HepG2 (cell line): ENCODE measurements around the gene SLC16A5. TPM values are rescaled to one million over a fixed set of nuclear protein-coding genes. Genes with fewer than 3 reads are reported as not detected.
A peak's percentile ranks its signal among the peaks of the same experiment; 100 is the strongest.

Source experiments
- AGO1 ChIP-seq: fragments of 200-400 bp; formaldehyde crosslinking; IDR thresholded peaks from 2 replicates; pipeline ENCODE4 v1.6.1; 2017; ENCODE audit warnings: mild to moderate bottlenecking, low read depth, low read length, moderate library complexity; ENCODE audit not compliant: poor library complexity, severe bottlenecking
- CEBPG ChIP-seq: IDR thresholded peaks from 2 replicates; pipeline ENCODE4 v1.6.1; 2016
- DZIP1 ChIP-seq: sonication (generic); formaldehyde crosslinking; IDR thresholded peaks from 2 replicates; pipeline ENCODE4 v1.5.0; 2020; ENCODE audit warnings: mild to moderate bottlenecking, missing genetic modification reagents
- FOXJ3 ChIP-seq: sonication (generic); formaldehyde crosslinking; IDR thresholded peaks from 2 replicates; pipeline ENCODE4 v1.4.0; 2020; ENCODE audit warnings: missing genetic modification reagents, mild to moderate bottlenecking, borderline replicate concordance
- HMG20B ChIP-seq: conservative IDR thresholded peaks from 2 replicates; pipeline ENCODE4 v1.6.1; 2016; ENCODE audit warnings: missing genetic modification reagents, missing compliant biosample characterization
- HOXA9 ChIP-seq: sonication (generic); formaldehyde crosslinking; IDR thresholded peaks from 2 replicates; pipeline ENCODE4 v1.8.1; 2022; ENCODE audit warnings: missing genetic modification reagents, mild to moderate bottlenecking, moderate library complexity, borderline replicate concordance
- MTF2 ChIP-seq: sonication (generic); formaldehyde crosslinking; IDR thresholded peaks from 2 replicates; pipeline ENCODE4 v1.5.0; 2020; ENCODE audit warnings: missing genetic modification reagents, borderline replicate concordance
- NPAS2 ChIP-seq: sonication (generic); formaldehyde crosslinking; IDR thresholded peaks from 2 replicates; pipeline ENCODE4 v1.8.0; 2022; ENCODE audit warnings: mild to moderate bottlenecking, missing genetic modification reagents, borderline replicate concordance
- PHF8 ChIP-seq: sonication (generic); formaldehyde crosslinking; IDR thresholded peaks from 2 replicates; pipeline ENCODE4 v1.5.0; 2020; ENCODE audit warnings: missing genetic modification reagents
- SRY ChIP-seq: sonication (generic); formaldehyde crosslinking; IDR thresholded peaks from 2 replicates; pipeline ENCODE4 v1.8.0; 2022; ENCODE audit warnings: mild to moderate bottlenecking, missing genetic modification reagents
- ZNF468 ChIP-seq: sonication (generic); formaldehyde crosslinking; IDR thresholded peaks from 2 replicates; pipeline ENCODE4 v1.8.0; 2022; ENCODE audit warnings: mild to moderate bottlenecking, moderate library complexity, missing genetic modification reagents
- ZNF619 ChIP-seq: sonication (generic); formaldehyde crosslinking; IDR thresholded peaks from 2 replicates; pipeline ENCODE4 v1.4.0; 2020; ENCODE audit warnings: mild to moderate bottlenecking, missing genetic modification reagents
- ZNF768 ChIP-seq: sonication (generic); formaldehyde crosslinking; IDR thresholded peaks from 2 replicates; pipeline ENCODE4 v1.4.0; 2020; ENCODE audit warnings: missing genetic modification reagents
- ZNF839 ChIP-seq: sonication (generic); formaldehyde crosslinking; IDR thresholded peaks from 2 replicates; pipeline ENCODE4 v1.4.0; 2020; ENCODE audit warnings: missing genetic modification reagents, mild to moderate bottlenecking, borderline replicate concordance
- polyA plus RNA-seq, 8 experiments: library from polyadenylated mRNA; depleted of rRNA in 3 of 8; stranded (reverse) in 7 of 8; unstranded in 1 of 8; fragments of >200 nt; fragmentation: Illumina TruSeq in 4 of 8; extraction: Trizol in 4 of 8; gene quantifications; 2 replicates each; pipeline versions ENCODE4 v1.2.1 to v1.2.3, GENCODE V29; 2011 to 2016; ENCODE audit warnings: low read depth in 4 of 8, missing spikeins in 1 of 8, mixed read lengths in 1 of 8; ENCODE audit not compliant: insufficient read depth in 1 of 8
- total RNA-seq, 5 experiments: library from RNA; depleted of rRNA; stranded (reverse); fragments of >200 nt; fragmentation: Illumina TruSeq; extraction: Trizol; gene quantifications; 2 replicates each; pipeline ENCODE4 v1.2.3, GENCODE V29; 2016; ENCODE audit warnings: low read depth in 1 of 5
- TF ChIP-seq, protein P1 (sequence below): sonication (generic); formaldehyde crosslinking; IDR thresholded peaks from 2 replicates; pipeline ENCODE4 v1.4.0; 2020; ENCODE audit warnings: mild to moderate bottlenecking, missing genetic modification reagents
- TF ChIP-seq, protein P2 (sequence below), 2 experiments: sonication (generic) in 1 of 2; formaldehyde crosslinking in 1 of 2; IDR thresholded peaks; 2 replicates each; pipeline versions ENCODE4 v1.5.1 to v1.6.1; 2011 to 2020; ENCODE audit warnings: borderline replicate concordance in 1 of 2, low read depth in 1 of 2, low read length in 1 of 2, mild to moderate bottlenecking in 1 of 2, missing genetic modification reagents in 1 of 2, moderate library complexity in 1 of 2
- TF ChIP-seq, protein P3 (sequence below): sonication (generic); formaldehyde crosslinking; IDR thresholded peaks from 2 replicates; pipeline ENCODE4 v1.4.0; 2020; ENCODE audit warnings: missing genetic modification reagents; ENCODE audit errors: not compliant biosample characterization
- TF ChIP-seq, protein P4 (sequence below): sonication (generic); formaldehyde crosslinking; IDR thresholded peaks from 2 replicates; pipeline ENCODE4 v1.8.1; 2022; ENCODE audit warnings: low read depth, mild to moderate bottlenecking, missing genetic modification reagents

Gene SLC16A5
- total and polyA plus RNA-seq, 2 of the 13 experiments (the other 11 are each of a cell fraction or from before 2014, with no cell fraction given) = 0.69 to 5.6 TPM

DNA sequence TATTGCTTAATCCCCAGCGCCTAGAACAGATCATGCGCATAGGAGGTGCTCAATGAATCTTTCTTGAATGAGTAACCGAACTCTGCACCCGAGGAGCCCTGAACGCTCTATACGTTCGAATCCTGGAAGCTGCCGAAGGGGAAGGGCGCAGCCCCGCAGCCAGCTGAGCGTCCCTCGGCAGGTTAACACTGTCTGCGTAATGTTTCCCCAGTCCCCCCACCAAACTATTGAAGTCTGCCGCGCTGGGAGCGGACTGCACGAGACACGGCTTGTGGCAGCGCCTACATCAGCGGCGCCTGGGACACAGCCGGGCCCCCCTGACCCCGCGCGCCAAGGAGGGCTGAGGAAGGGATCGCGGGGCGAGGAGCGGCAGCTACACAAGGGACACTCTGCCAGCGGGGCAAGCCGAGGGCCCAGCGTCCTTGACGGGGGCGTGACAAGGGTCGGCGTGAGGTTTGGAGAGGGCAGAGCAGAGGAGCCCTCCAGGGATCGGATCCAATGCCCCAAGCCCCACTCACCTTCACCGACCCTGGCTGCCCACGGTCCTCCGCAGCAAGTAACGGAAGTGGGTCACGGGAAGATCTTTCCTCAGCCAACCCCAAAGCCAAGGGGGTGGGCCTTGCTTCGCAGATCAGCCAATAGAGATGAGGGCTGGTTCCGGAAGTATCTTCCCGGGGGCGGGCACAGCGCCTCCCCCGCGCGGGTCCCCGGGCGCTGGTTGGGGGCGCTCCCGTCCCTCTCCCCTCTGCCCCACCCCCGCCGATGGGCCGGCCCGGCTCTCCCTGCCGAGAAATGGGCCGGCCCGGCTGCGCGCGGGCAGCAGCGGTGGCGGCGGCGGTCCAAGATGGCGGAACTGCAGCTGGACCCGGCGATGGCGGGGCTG lies 41.1 kb upstream of the SLC16A5 start, which contains the start of the genes ATP5PD and KCTD2 (continued):
- peak; percentile 78; the same call in 1 of the 2 replicates for TF ChIP-seq ZNF768 (CRISPR knock-in tag)
- TF ChIP-seq, protein P1, sequence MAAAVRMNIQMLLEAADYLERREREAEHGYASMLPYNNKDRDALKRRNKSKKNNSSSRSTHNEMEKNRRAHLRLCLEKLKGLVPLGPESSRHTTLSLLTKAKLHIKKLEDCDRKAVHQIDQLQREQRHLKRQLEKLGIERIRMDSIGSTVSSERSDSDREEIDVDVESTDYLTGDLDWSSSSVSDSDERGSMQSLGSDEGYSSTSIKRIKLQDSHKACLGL = peak; percentile 86
- no peak for TF ChIP-seq NPAS2 (CRISPR knock-in tag)
- TF ChIP-seq, protein P2, sequence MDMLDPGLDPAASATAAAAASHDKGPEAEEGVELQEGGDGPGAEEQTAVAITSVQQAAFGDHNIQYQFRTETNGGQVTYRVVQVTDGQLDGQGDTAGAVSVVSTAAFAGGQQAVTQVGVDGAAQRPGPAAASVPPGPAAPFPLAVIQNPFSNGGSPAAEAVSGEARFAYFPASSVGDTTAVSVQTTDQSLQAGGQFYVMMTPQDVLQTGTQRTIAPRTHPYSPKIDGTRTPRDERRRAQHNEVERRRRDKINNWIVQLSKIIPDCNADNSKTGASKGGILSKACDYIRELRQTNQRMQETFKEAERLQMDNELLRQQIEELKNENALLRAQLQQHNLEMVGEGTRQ (IDR thresholded peaks at IDR 0.05; ENCODE audit: low read depth, low read length) = peak; percentile 17; the same call in 1 of the 2 replicates
- TF ChIP-seq, protein P2 (CRISPR knock-in tag; IDR thresholded peaks at IDR 0.05; ENCODE audit: borderline replicate concordance) = no peak; the same call in 1 of the 2 replicates
- TF ChIP-seq, protein P3, sequence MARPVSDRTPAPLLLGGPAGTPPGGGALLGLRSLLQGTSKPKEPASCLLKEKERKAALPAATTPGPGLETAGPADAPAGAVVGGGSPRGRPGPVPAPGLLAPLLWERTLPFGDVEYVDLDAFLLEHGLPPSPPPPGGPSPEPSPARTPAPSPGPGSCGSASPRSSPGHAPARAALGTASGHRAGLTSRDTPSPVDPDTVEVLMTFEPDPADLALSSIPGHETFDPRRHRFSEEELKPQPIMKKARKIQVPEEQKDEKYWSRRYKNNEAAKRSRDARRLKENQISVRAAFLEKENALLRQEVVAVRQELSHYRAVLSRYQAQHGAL (CRISPR knock-in tag) = peak; percentile 29
- TF ChIP-seq MTF2 (CRISPR knock-in tag) = peak; percentile 80; the same call in 1 of the 2 replicates
- TF ChIP-seq FOXJ3 (CRISPR knock-in tag) = no peak
- TF ChIP-seq HMG20B = no peak
- peak; percentile 39 for TF ChIP-seq CEBPG (CRISPR knock-in tag)
- peak; percentile 74; the same call in 1 of the 2 replicates for TF ChIP-seq SRY (CRISPR knock-in tag)
- TF ChIP-seq PHF8 (CRISPR knock-in tag) = peak; percentile 96
- 0 out of 2 replicates have a peak, but pooled peaks have one; percentile 75 for TF ChIP-seq DZIP1 (CRISPR knock-in tag)
- TF ChIP-seq, protein P4, sequence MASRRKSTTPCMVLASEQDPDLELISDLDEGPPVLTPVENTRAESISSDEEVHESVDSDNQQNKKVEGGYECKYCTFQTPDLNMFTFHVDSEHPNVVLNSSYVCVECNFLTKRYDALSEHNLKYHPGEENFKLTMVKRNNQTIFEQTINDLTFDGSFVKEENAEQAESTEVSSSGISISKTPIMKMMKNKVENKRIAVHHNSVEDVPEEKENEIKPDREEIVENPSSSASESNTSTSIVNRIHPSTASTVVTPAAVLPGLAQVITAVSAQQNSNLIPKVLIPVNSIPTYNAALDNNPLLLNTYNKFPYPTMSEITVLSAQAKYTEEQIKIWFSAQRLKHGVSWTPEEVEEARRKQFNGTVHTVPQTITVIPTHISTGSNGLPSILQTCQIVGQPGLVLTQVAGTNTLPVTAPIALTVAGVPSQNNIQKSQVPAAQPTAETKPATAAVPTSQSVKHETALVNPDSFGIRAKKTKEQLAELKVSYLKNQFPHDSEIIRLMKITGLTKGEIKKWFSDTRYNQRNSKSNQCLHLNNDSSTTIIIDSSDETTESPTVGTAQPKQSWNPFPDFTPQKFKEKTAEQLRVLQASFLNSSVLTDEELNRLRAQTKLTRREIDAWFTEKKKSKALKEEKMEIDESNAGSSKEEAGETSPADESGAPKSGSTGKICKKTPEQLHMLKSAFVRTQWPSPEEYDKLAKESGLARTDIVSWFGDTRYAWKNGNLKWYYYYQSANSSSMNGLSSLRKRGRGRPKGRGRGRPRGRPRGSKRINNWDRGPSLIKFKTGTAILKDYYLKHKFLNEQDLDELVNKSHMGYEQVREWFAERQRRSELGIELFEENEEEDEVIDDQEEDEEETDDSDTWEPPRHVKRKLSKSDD = peak; percentile 6; the same call in 1 of the 2 replicates
- no peak for TF ChIP-seq HOXA9 (CRISPR knock-in tag)
- TF ChIP-seq ZNF468 (CRISPR knock-in tag) = no peak
- peak; percentile 77; the same call in 1 of the 2 replicates for TF ChIP-seq ZNF619 (CRISPR knock-in tag)
- peak; percentile 76 for TF ChIP-seq AGO1
- peak; percentile 69; the same call in 1 of the 2 replicates for TF ChIP-seq ZNF839 (CRISPR knock-in tag)
